Common myeloid progenitor, CD34-positive (primary cell): ENCODE results near the gene ZDHHC3.
A peak's percentile ranks its signal among the peaks of the same experiment; 100 is the strongest.

ENCODE experiments used
- CTCF ChIA-PET: fragments of 350-600 bp; sonication (Branson Sonifier 250); formaldehyde crosslinking; loops from one replicate; lab custom pipeline; 2021; ENCODE audit warnings: antibody characterized with exemption; lab: Charles Lee
- POLR2A ChIA-PET: fragments of 350-600 bp; sonication (Branson Sonifier 250); formaldehyde crosslinking; loops from one replicate; lab custom pipeline; 2021; ENCODE audit warnings: antibody characterized with exemption; lab: Charles Lee
- DNase-seq, 3 donors: peaks; one replicate each; pipeline versions ENCODE4 v3.0.0 to v3.0.0-alpha.2; 2013
- H3K27ac ChIP-seq, 2 experiments: 1 replicate in 1 of 2; 2 replicates in 1 of 2; pipeline ENCODE4 v1.7.0; 2013; ENCODE audit warnings: inconsistent platforms in 2 of 2, low read length in 2 of 2, mild to moderate bottlenecking in 2 of 2, low read depth in 1 of 2, moderate library complexity in 1 of 2; ENCODE audit not compliant: severe bottlenecking in 2 of 2, insufficient read depth in 1 of 2, poor library complexity in 1 of 2
- H3K27me3 ChIP-seq, 5 experiments: replicated peaks in 2 of 5; 1 replicate in 3 of 5; 2 replicates in 2 of 5; pipeline versions ENCODE4 v1.6.1 to v1.7.0; 2013; ENCODE audit warnings: low read length in 4 of 5, mild to moderate bottlenecking in 2 of 5, moderate library complexity in 2 of 5, inconsistent platforms in 1 of 5; ENCODE audit not compliant: insufficient read depth in 5 of 5, control insufficient read depth in 4 of 5
- H3K36me3 ChIP-seq, 4 experiments: 1 replicate in 2 of 4; 2 replicates in 2 of 4; pipeline versions ENCODE4 v1.6.1 to v1.7.0; 2013; ENCODE audit warnings: low read length in 3 of 4, control low read depth in 1 of 4, mild to moderate bottlenecking in 1 of 4; ENCODE audit not compliant: control insufficient read depth in 4 of 4, insufficient read depth in 4 of 4
- H3K4me1 ChIP-seq, 4 experiments: 1 replicate in 3 of 4; 2 replicates in 1 of 4; pipeline versions ENCODE4 v1.6.1 to v1.7.1; 2013; ENCODE audit warnings: low read length in 3 of 4, mild to moderate bottlenecking in 3 of 4, control low read depth in 1 of 4, inconsistent platforms in 1 of 4, moderate library complexity in 1 of 4; ENCODE audit not compliant: control insufficient read depth in 4 of 4, insufficient read depth in 4 of 4; ENCODE audit errors: control extremely low read depth in 1 of 4
- H3K4me3 ChIP-seq, 7 experiments: 1 replicate in 4 of 7; 2 replicates in 3 of 7; pipeline versions ENCODE4 v1.5.1 to v1.7.0; 2013; ENCODE audit warnings: mild to moderate bottlenecking in 7 of 7, low read length in 6 of 7, moderate library complexity in 6 of 7, inconsistent platforms in 2 of 7, low read depth in 2 of 7, control low read depth in 1 of 7; ENCODE audit not compliant: insufficient read depth in 4 of 7, control insufficient read depth in 1 of 7; ENCODE audit errors: extremely low read depth in 1 of 7
- H3K9me3 ChIP-seq, 5 experiments: 1 replicate in 4 of 5; 2 replicates in 1 of 5; pipeline versions ENCODE4 v1.6.1 to v1.7.1; 2013; ENCODE audit warnings: low read length in 4 of 5, mild to moderate bottlenecking in 2 of 5, inconsistent platforms in 1 of 5, low read depth in 1 of 5, moderate library complexity in 1 of 5; ENCODE audit not compliant: control insufficient read depth in 4 of 5, insufficient read depth in 2 of 5; ENCODE audit errors: control extremely low read depth in 1 of 5
- WGBS: methylation state at CpG from one replicate; pipeline ENCODE4 v1.1.5; 2013; ENCODE audit not compliant: insufficient coverage; 5-methylcytosine and 5-hydroxymethylcytosine counted together

The ZDHHC3 gene

GRCh38 chr3:44939581-44940036 lies 36.4 kb downstream of the ZDHHC3 start:
- DNase-seq: no peak
- H3K27ac ChIP-seq: no peak overlapping the region
- no peak overlapping the region for H3K4me3 ChIP-seq
- 92% methylated on average over 5 of the region's 6 CpGs for WGBS
- CTCF ChIA-PET: no interaction called here
- no peaks in the 10 kb centered on the region for H3K27me3 ChIP-seq
- H3K36me3 ChIP-seq: peaks cover 6 to 62% (median 34%) of the 10 kb centered on the region in 4 experiments
- POLR2A ChIA-PET: no interaction called here
- no peaks in the 10 kb centered on the region for H3K4me1 ChIP-seq
- H3K9me3 ChIP-seq: no peaks in the 10 kb centered on the region

DNA sequence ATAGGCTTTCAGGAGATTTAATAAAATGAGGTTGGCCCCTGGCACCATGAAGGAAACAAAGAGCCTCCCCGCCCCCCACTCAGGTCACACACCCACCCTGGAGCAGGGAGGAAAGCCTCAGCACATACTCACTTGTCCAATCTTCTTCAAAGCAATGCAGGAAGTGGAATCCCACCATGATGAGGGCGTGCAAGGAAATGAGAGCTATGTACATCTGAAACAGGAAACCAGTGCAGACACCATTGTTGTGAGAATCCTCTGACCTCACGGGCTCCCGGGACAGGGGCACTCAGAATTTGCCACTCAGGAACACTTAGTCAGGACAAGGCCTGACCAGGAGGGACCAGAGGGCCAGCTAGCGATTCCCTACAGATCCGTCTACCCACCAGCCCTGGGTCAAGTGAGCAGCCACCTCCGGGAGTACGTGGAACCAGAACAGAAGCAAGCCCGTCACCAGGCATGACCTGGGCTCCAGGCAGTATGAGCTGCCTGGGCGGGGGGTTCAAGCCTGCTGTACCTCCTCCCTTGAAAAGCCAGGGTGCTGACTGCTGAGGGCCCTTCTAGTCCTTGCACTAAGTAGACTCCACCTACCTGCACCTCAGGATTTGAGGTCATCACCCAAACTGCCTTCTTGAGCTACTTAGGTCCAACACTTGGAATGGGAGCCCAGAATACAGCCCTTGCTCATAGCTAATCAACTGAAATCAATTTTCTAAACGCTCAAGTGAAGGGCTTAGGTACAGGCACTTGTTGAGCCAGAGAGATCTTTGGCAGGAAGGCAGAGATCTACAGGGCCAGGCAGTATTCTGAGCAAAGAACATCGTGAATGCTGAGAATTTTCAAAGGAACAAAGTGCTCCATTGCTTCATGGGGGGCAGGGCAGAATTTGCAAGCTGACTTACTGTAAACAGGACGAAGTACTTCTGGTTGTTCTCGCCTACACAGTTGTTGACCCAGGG lies 42.7 kb downstream of the ZDHHC3 start:
- ChIA-PET CTCF (interaction anchor here (1.4 kb wide), 1 partner anchor 18 kb away, joined by 5 read pairs; no protein-coding TSS in a partner anchor), POLR2A (no interaction called here)
- DNase-seq: no peak
- no peak overlapping the region for H3K4me3 ChIP-seq
- H3K4me1 ChIP-seq: no peaks in the 10 kb centered on the region
- no peaks in the 10 kb centered on the region for H3K27me3 ChIP-seq
- peaks cover 33 to 68% (median 50%) of the 10 kb centered on the region in 4 experiments for H3K36me3 ChIP-seq
- 97% methylated on average over 13 of the region's 14 CpGs for WGBS
- no peak overlapping the region for H3K27ac ChIP-seq
- no peaks in the 10 kb centered on the region for H3K9me3 ChIP-seq

DNA sequence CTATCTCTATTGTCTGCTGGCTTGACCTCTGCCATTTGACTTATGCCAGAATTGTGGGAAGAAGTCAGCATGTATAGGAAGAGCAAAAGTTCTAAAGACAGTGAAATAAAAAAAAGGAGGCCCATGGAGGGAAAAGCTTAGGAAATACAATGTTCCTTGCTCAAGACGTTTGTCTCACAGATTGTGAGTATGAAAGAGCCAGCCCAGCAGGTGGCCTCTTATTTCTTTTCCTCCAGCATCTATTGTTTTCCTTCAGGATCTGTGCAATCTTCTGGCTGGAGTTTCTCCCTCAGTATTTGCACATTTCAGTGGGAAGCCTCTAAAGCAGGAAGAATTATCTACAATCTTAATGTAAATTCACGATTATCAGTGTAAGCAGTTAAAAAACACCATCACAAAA lies 43.7 kb downstream of the ZDHHC3 start:
- Histone ChIP-seq H3K9me3 (no peaks in the 10 kb centered on the region), H3K27ac (no peak overlapping the region), H3K4me3 (no peak overlapping the region), H3K4me1 (no peaks in the 10 kb centered on the region), H3K27me3 (no peaks in the 10 kb centered on the region), H3K36me3 (peaks cover 34 to 71% (median 54%) of the 10 kb centered on the region in 4 experiments)
- DNase-seq: no peak
- ChIA-PET POLR2A (no interaction called here), CTCF (interaction anchor here (1.5 kb wide), 1 partner anchor 10 kb away, joined by 3 read pairs; no protein-coding TSS in a partner anchor)
- WGBS: 88% methylated on average over 1 of the region's 2 CpGs

DNA sequence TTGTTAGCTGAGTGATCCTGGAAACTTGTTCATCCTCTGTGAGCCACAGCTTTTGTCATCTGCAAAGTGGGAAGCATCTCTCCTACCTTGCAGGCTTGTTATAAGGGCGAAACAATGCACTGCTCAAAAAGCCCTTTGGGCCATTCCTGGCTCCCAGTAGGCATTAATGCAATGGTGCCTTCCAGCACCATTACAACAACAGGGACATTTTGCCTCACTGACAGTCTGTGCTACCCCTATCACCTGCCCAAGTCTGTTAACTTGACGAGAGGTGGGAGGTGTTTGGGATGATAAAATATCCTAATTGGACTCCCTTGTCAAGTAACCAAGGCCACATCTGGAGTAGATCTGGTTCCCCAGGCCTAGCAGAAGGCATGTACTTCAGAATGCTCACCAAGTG lies 44.2 kb downstream of the ZDHHC3 start:
- Histone ChIP-seq H3K36me3 (peaks cover 36 to 73% (median 54%) of the 10 kb centered on the region in 4 experiments), H3K9me3 (no peaks in the 10 kb centered on the region), H3K4me1 (no peaks in the 10 kb centered on the region), H3K27ac (no peak overlapping the region), H3K27me3 (no peaks in the 10 kb centered on the region), H3K4me3 (no peak overlapping the region)
- ChIA-PET CTCF (interaction anchor here (1.5 kb wide), 1 partner anchor 11 kb away, joined by 3 read pairs; no protein-coding TSS in a partner anchor), POLR2A (no interaction called here)
- no peak for DNase-seq
- 100% methylated on average over 1 of the region's 2 CpGs for WGBS

GRCh38 chr3:44930911-44931310 lies 45.1 kb downstream of the ZDHHC3 start:
- Histone ChIP-seq H3K27me3 (no peaks in the 10 kb centered on the region), H3K9me3 (no peaks in the 10 kb centered on the region), H3K4me1 (no peaks in the 10 kb centered on the region), H3K27ac (no peak overlapping the region), H3K36me3 (peaks cover 36 to 74% (median 57%) of the 10 kb centered on the region in 4 experiments), H3K4me3 (no peak overlapping the region)
- no CpG with 5 or more reads among the region's 2 CpGs for WGBS
- CTCF ChIA-PET: interaction anchor here (1.5 kb wide), 1 partner anchor 12 kb away, joined by 3 read pairs; no protein-coding TSS in a partner anchor
- POLR2A ChIA-PET: no interaction called here
- no peak for DNase-seq

DNA sequence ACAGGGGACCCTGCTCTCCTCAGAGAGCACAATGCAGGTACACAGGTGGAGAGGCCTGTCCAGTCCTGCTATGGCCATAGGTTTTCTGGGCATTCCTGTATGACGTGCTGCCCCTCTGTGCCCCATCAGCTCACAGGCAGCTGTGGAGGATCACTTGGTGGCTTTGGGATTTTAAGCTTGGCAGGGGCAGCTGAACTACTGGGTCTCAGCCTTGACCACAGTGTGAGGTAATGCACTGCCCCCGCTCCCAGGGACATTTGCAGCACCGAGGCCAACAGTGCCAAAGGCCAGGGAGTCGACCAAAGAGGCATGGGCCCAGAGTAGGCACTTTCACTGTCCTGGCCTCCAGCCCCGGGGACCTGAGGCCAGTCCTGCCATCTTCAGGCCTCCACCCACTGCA lies 46.2 kb downstream of the ZDHHC3 start:
- H3K27me3 ChIP-seq: no peaks in the 10 kb centered on the region
- ChIA-PET CTCF (no interaction called here), POLR2A (no interaction called here)
- no peaks in the 10 kb centered on the region for H3K9me3 ChIP-seq
- no peak overlapping the region for H3K4me3 ChIP-seq
- peaks cover 36 to 80% (median 58%) of the 10 kb centered on the region in 4 experiments for H3K36me3 ChIP-seq
- WGBS: 100% methylated on average over 2 of the region's 5 CpGs
- DNase-seq: no peak
- no peaks in the 10 kb centered on the region for H3K4me1 ChIP-seq
- no peak overlapping the region for H3K27ac ChIP-seq

- WGBS: 100% methylated on average over 5 of the region's 7 CpGs
- DNase-seq: peak in 1 of 3 donors; percentile 4
- ChIA-PET CTCF (interaction anchor here (1.5 to 1.7 kb wide), 2 partner anchors 14 to 23 kb away, joined by 3 to 13 read pairs; no protein-coding TSS in a partner anchor), POLR2A (no interaction called here)
- no peaks in the 10 kb centered on the region for H3K27me3 ChIP-seq
- no peak overlapping the region for H3K4me3 ChIP-seq
- no peaks in the 10 kb centered on the region for H3K9me3 ChIP-seq
- peaks cover 17 to 66% (median 40%) of the 10 kb centered on the region in 4 experiments for H3K36me3 ChIP-seq
- H3K27ac ChIP-seq: no peak overlapping the region
- no peaks in the 10 kb centered on the region for H3K4me1 ChIP-seq
These were observed 48.6 kb downstream of the ZDHHC3 start for GRCh38 chr3:44927371-44927770.
